Body of pancreas (tissue), 4 donors: Measurements from ENCODE around the gene DNAH11. TPM values are rescaled to one million over a fixed set of nuclear protein-coding genes. Genes with fewer than 3 reads are reported as not detected.
A peak's percentile ranks its signal among the peaks of the same experiment; 100 is the strongest.

ENCODE experiments used
- ATAC-seq: fragments of 150-250 bp; one replicate; pipeline ENCODE4 v1.9.1; 2016
- DNase-seq, 4 donors: peaks; one replicate each; pipeline ENCODE4 v3.0.0-alpha.2; 2019
- H3K27ac ChIP-seq, 4 donors: fragments of 200-600 bp; sonication (generic); 1 replicate in 3 of 4; 2 replicates in 1 of 4; pipeline versions ENCODE4 v1.5.1 to v1.6.1; 2016 to 2019; ENCODE audit warnings: mild to moderate bottlenecking in 1 of 4, mixed read lengths in 1 of 4, moderate library complexity in 1 of 4
- H3K27me3 ChIP-seq, 2 donors: fragments of 200-600 bp; sonication (generic); one replicate each; pipeline ENCODE4 v1.6.0; 2016; ENCODE audit warnings: mild to moderate bottlenecking in 1 of 2
- H3K36me3 ChIP-seq, 2 donors: fragments of 200-600 bp; sonication (generic); replicated peaks in 1 of 2; 2 replicates each; pipeline ENCODE4 v1.5.1; 2016; ENCODE audit warnings: low read depth in 2 of 2; ENCODE audit not compliant: insufficient read depth in 1 of 2
- H3K4me1 ChIP-seq: fragments of 200-600 bp; sonication (generic); one replicate; pipeline ENCODE4 v1.6.0; 2016
- H3K4me3 ChIP-seq, 2 donors: fragments of 200-600 bp; sonication (generic); 1 replicate in 1 of 2; 2 replicates in 1 of 2; pipeline ENCODE4 v1.5.1; 2016 to 2019
- H3K9me3 ChIP-seq, 3 donors: fragments of 200-600 bp; sonication (generic); 1 replicate in 2 of 3; 2 replicates in 1 of 3; pipeline ENCODE4 v1.5.1; 2016
- POLR2A ChIP-seq, 3 donors: fragments of 450-650 bp; IDR thresholded peaks; one replicate each; pipeline ENCODE4 v1.6.1; 2016; ENCODE audit warnings: antibody characterized with exemption in 3 of 3, mild to moderate bottlenecking in 2 of 3
- WGBS, 2 donors: methylation state at CpG; one replicate each; pipeline ENCODE4 v1.1.5; 2017; 5-methylcytosine and 5-hydroxymethylcytosine counted together
- intact Hi-C: fragments of 100-400 bp; cut with DNase I; formaldehyde crosslinking; loops from one replicate; pipeline ENCODE4 v1.15.1; 2023
- total RNA-seq, 2 donors: library from RNA; depleted of rRNA; stranded (reverse); fragments of >200 nt; gene quantifications; one replicate each; pipeline ENCODE4 v1.1.0, GENCODE V29; 2016
- TF ChIP-seq, protein P1 (sequence below), 7 experiments: fragments of 450-650 bp in 4 of 7; fragments of 200-600 bp in 3 of 7; sonication (generic) in 3 of 7; IDR thresholded peaks; one replicate each; pipeline ENCODE4 v1.5.1; 2016 to 2019; ENCODE audit warnings: antibody characterized with exemption in 7 of 7

DNAH11 gene, protein sequence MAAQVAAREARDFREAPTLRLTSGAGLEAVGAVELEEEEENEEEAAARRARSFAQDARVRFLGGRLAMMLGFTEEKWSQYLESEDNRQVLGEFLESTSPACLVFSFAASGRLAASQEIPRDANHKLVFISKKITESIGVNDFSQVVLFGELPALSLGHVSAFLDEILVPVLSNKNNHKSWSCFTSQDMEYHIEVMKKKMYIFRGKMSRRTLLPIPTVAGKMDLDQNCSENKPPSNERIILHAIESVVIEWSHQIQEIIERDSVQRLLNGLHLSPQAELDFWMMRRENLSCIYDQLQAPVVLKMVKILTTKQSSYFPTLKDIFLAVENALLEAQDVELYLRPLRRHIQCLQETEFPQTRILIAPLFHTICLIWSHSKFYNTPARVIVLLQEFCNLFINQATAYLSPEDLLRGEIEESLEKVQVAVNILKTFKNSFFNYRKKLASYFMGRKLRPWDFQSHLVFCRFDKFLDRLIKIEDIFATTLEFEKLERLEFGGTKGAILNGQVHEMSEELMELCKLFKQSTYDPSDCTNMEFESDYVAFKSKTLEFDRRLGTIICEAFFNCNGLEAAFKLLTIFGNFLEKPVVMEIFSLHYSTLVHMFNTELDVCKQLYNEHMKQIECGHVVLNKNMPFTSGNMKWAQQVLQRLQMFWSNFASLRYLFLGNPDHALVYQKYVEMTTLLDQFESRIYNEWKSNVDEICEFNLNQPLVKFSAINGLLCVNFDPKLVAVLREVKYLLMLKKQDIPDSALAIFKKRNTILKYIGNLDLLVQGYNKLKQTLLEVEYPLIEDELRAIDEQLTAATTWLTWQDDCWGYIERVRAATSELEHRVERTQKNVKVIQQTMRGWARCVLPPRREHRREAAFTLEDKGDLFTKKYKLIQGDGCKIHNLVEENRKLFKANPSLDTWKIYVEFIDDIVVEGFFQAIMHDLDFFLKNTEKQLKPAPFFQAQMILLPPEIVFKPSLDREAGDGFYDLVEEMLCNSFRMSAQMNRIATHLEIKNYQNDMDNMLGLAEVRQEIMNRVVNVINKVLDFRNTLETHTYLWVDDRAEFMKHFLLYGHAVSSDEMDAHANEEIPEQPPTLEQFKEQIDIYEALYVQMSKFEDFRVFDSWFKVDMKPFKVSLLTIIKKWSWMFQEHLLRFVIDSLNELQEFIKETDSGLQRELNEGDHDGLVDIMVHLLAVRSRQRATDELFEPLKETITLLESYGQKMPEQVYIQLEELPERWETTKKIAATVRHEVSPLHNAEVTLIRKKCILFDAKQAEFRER (N-terminal part only)
- total RNA-seq: under 1 TPM; 0.52 to 0.99 TPM

DNA sequence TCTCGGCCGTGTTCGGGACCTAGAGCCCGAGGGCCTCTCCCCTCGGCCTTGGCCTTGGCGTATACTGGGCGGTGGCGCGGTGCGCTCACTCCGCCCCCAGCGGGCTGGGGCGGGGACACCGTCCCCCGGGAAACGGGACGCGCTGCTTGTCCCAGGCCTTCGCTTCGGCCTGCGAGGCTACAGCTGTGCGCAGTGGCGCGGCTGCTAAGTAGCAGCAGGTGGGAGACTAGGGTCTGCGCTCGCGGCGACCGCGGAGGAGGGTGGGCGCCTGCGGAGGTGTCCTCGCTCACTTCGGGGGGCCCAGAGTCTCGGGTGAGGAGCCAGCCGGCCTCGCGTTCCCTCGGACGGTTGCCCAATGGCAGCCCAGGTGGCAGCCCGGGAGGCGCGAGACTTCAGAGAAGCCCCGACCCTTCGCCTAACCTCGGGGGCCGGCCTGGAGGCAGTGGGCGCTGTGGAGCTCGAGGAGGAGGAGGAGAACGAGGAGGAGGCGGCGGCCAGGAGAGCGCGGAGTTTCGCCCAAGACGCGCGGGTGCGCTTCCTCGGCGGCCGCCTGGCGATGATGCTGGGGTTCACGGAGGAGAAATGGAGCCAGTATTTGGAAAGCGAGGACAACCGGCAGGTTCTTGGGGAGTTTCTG, at the start of gene DNAH11:
TSS of gene DNAH11 (plus strand) at position 149 of the 637 bp plus-strand sequence. CDS start at position 356, 207 bp downstream.
- H3K27me3 ChIP-seq: no peaks in the 10 kb centered on the region
- intact Hi-C loops: no loop called here
- peak within 1 kb of the TSS in 1 of 2 donors; percentile 36 for H3K4me3 ChIP-seq
- no peaks in the 10 kb centered on the region for H3K9me3 ChIP-seq
- TF ChIP-seq, protein P1, sequence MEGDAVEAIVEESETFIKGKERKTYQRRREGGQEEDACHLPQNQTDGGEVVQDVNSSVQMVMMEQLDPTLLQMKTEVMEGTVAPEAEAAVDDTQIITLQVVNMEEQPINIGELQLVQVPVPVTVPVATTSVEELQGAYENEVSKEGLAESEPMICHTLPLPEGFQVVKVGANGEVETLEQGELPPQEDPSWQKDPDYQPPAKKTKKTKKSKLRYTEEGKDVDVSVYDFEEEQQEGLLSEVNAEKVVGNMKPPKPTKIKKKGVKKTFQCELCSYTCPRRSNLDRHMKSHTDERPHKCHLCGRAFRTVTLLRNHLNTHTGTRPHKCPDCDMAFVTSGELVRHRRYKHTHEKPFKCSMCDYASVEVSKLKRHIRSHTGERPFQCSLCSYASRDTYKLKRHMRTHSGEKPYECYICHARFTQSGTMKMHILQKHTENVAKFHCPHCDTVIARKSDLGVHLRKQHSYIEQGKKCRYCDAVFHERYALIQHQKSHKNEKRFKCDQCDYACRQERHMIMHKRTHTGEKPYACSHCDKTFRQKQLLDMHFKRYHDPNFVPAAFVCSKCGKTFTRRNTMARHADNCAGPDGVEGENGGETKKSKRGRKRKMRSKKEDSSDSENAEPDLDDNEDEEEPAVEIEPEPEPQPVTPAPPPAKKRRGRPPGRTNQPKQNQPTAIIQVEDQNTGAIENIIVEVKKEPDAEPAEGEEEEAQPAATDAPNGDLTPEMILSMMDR (IDR thresholded peaks at IDR 0.05): peak in 1 of 7 experiments; percentile 22
- TF ChIP-seq POLR2A (IDR thresholded peaks at IDR 0.05): peak in 1 of 3 donors; percentile 23
- no peak within 1 kb of the TSS for H3K27ac ChIP-seq
- H3K4me1 ChIP-seq: peaks cover 15% of the 10 kb centered on the region
- DNase-seq (peak; percentile 53 to 68 (median 56)), ATAC-seq (peak; percentile 95)
- no peaks in the 10 kb centered on the region for H3K36me3 ChIP-seq
- 0 to 2% methylated on average over 10 to 66 of the region's 66 CpGs for WGBS, 2 donors

DNA sequence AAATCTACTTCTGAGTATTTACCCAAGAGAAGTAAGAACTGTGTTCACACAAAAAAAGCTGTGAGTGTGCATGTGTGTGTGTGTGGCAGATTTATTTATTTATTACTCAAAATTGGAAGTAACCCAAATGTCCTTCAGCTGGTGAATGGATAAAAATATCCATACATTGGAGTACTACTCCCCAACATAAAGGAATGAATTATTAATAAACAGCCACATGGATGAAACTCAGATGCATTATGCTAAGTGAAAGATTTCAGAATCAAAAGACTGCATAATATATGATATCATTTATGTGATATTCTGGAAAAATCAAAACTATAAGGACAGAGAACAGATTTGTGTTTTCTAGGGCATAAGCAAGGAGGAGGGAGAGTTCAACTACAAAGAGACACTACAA, 47.1 kb upstream of the DNAH11 start:
- Histone ChIP-seq H3K4me3 (no peak overlapping the region), H3K4me1 (peaks cover 4% of the 10 kb centered on the region), H3K9me3 (no peaks in the 10 kb centered on the region), H3K27ac (no peak overlapping the region), H3K27me3 (no peaks in the 10 kb centered on the region), H3K36me3 (no peaks in the 10 kb centered on the region)
- DNase-seq: no peak
- ATAC-seq: no peak
- intact Hi-C loops: no loop called here
- TF ChIP-seq, protein P1 (IDR thresholded peaks at IDR 0.05): no peak
- no peak for TF ChIP-seq POLR2A (IDR thresholded peaks at IDR 0.05)

DNA sequence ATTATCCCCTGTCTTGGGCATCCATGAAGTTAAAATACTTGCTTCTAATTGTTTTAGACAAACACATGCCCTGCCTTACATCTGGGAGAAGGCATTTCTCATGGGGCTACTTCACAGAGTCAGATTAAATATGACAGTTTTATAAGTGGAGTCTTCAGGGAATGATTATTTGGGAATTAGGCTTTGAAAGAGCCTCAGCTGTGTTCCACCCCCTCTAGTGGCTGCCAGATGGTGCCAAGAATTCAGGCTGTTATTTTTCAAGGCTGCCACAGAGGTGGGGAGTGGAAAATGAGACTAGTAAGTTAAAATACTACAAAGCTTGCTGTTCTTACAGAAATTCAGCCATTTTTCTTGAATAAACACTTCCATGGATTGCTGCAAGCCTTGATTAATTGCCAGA, 45.8 kb upstream of the DNAH11 start:
- Histone ChIP-seq H3K4me3 (no peak overlapping the region), H3K4me1 (peaks cover 4% of the 10 kb centered on the region), H3K36me3 (no peaks in the 10 kb centered on the region), H3K9me3 (no peaks in the 10 kb centered on the region), H3K27ac (no peak overlapping the region), H3K27me3 (no peaks in the 10 kb centered on the region)
- DNase-seq (peak in 3 of 4 donors; percentile 34 to 48 (median 40)), ATAC-seq (no peak)
- intact Hi-C loops: no loop called here
- TF ChIP-seq, protein P1 (IDR thresholded peaks at IDR 0.05): peak in 6 of 7 experiments; percentile 16 to 44 (median 30)
- no peak for TF ChIP-seq POLR2A (IDR thresholded peaks at IDR 0.05)

DNA sequence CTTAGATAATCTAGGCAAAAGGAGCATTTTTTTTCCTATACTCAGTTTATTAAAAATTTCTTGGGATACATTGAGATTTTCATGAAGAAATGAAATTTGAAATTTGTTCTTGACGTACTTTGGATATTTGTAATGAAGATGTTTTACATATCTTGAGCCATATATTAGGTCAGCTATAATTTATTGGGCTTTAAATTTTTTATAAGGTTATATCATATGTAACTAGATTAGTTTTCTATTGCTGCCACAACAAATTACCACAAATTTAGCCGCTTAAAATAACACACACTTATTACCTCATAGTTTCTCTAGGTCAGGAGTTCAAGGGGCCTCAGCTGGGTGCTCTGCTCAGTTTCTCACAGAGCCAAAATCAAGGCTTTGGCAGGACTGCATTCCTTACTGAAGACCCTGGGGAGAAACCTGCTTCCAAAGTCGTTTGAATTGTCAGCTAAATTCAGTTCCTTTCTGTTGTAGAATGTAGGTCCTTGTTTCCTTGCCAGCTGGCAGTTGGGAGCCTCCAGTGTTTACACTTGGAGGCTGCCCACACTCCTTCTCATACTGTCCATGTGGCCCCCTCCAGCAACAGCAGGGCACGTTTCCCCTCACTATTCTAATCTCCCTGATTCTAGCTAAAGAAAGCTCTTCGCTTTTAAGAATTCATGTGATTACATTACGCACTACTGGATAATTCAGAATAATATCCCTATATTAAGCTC, 42.6 kb upstream of the DNAH11 start:
- DNase-seq: peak in 1 of 4 donors; percentile 19
- Histone ChIP-seq H3K36me3 (no peaks in the 10 kb centered on the region), H3K4me3 (no peak overlapping the region), H3K9me3 (no peaks in the 10 kb centered on the region), H3K4me1 (peaks cover 11% of the 10 kb centered on the region), H3K27ac (no peak overlapping the region), H3K27me3 (no peaks in the 10 kb centered on the region)
- ATAC-seq: no peak
- intact Hi-C loops: loop anchor here (10.0 kb wide), 1 partner anchor 235 kb away; no protein-coding TSS in a partner anchor
- TF ChIP-seq, protein P1 (IDR thresholded peaks at IDR 0.05): no peak
- TF ChIP-seq POLR2A (IDR thresholded peaks at IDR 0.05): no peak
- 80 to 81% methylated on average over 6 of the region's 6 CpGs for WGBS, 2 donors
